Suprapubic skin (tissue), 4 donors: ENCODE measurements around the gene HBE1. TPM values are rescaled to one million over a fixed set of nuclear protein-coding genes. Genes with fewer than 3 reads are reported as not detected.

Source experiments
- DNase-seq, 2 donors: peaks; one replicate each; pipeline ENCODE4 v3.0.0-alpha.2; 2019; ENCODE audit warnings: low spot score in 2 of 2
- H3K27ac ChIP-seq: fragments of 200-600 bp; sonication (generic); one replicate; pipeline ENCODE4 v1.5.1; 2019
- H3K27me3 ChIP-seq: fragments of 200-600 bp; sonication (generic); one replicate; pipeline ENCODE4 v1.5.1; 2019
- H3K36me3 ChIP-seq: fragments of 200-600 bp; sonication (generic); one replicate; pipeline ENCODE4 v1.5.1; 2019
- H3K4me1 ChIP-seq: fragments of 200-600 bp; sonication (generic); one replicate; pipeline ENCODE4 v1.5.1; 2019
- H3K4me3 ChIP-seq: fragments of 200-600 bp; sonication (generic); one replicate; pipeline ENCODE4 v1.5.1; 2019; ENCODE audit warnings: mild to moderate bottlenecking
- H3K9me3 ChIP-seq: fragments of 200-600 bp; sonication (generic); one replicate; pipeline ENCODE4 v1.5.1; 2019
- CTCF ChIP-seq, 2 donors: fragments of 200-600 bp in 1 of 2; fragments of 450-650 bp in 1 of 2; sonication (generic) in 1 of 2; IDR thresholded peaks; one replicate each; pipeline ENCODE4 v1.5.1; 2016 to 2019; ENCODE audit warnings: antibody characterized with exemption in 2 of 2, mild to moderate bottlenecking in 1 of 2, moderate library complexity in 1 of 2
- EP300 ChIP-seq: sonication (generic); formaldehyde crosslinking; IDR thresholded peaks from one replicate; pipeline ENCODE4 v1.6.1; 2017; ENCODE audit warnings: antibody characterized with exemption
- POLR2A ChIP-seq, 2 donors: fragments of 450-650 bp; IDR thresholded peaks; one replicate each; pipeline ENCODE4 v1.6.1; 2017; ENCODE audit warnings: antibody characterized with exemption in 2 of 2, mild to moderate bottlenecking in 2 of 2, moderate library complexity in 2 of 2
- POLR2AphosphoS5 ChIP-seq, 3 donors: sonication (generic); formaldehyde crosslinking; IDR thresholded peaks; one replicate each; pipeline ENCODE4 v1.6.1; 2017; ENCODE audit warnings: antibody characterized with exemption in 3 of 3
- WGBS: methylation state at CpG from one replicate; pipeline ENCODE4 v1.1.5; 2018; 5-methylcytosine and 5-hydroxymethylcytosine counted together
- total RNA-seq, 4 donors: library from RNA; depleted of rRNA; stranded (reverse); fragments of >200 nt; gene quantifications; one replicate each; pipeline ENCODE4 v1.1.0, GENCODE V29; 2016

HBE1 gene
- total RNA-seq, 4 donors from 2014 or later = 1.9 TPM; not detected in 3

DNA sequence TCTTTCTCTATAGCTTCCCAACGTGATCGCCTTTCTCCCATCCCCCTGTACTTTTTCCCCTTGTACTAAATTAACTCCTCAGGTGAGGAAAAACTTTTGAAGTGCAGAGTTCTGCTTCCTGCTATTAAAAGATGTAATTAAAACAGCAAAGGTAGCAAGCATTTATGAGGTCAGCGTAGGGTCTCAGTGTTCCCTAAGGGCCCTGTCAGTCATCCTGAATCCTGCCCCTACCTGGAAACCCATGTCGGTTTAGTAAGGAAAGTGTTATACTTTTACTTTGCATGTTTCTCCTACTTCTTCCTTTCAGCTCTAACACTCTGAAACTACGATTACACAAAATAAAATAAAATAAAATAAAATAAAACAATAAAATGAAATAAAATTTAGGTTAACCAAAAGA is 41.6 kb downstream of the HBE1 start:
- H3K9me3 ChIP-seq = no peaks in the 10 kb centered on the region
- no peak for TF ChIP-seq POLR2AphosphoS5 (IDR thresholded peaks at IDR 0.05)
- TF ChIP-seq CTCF (IDR thresholded peaks at IDR 0.05) = no peak
- TF ChIP-seq EP300 = no peak
- no peak for TF ChIP-seq POLR2A (IDR thresholded peaks at IDR 0.05)
- no peak overlapping the region for H3K27ac ChIP-seq
- no peaks in the 10 kb centered on the region for H3K36me3 ChIP-seq
- H3K4me3 ChIP-seq = no peak overlapping the region
- H3K27me3 ChIP-seq = no peaks in the 10 kb centered on the region
- 35% methylated on average over 5 of the region's 5 CpGs for whole genome bisulfite sequencing
- H3K4me1 ChIP-seq = no peaks in the 10 kb centered on the region
- no peak for DNase-seq

DNA sequence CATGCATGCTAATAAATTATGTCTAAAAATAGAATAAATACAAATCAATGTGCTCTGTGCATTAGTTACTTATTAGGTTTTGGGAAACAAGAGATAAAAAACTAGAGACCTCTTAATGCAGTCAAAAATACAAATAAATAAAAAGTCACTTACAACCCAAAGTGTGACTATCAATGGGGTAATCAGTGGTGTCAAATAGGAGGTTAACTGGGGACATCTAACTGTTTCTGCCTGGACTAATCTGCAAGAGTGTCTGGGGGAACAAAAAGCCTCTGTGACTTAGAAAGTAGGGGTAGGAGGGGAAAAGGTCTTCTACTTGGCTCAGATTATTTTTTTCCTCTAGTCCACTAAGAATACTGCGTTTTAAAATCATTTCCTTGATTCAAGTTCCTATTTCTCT is 42.1 kb downstream of the HBE1 start:
- no peak for TF ChIP-seq CTCF (IDR thresholded peaks at IDR 0.05)
- no peak for TF ChIP-seq POLR2AphosphoS5 (IDR thresholded peaks at IDR 0.05)
- no peak for TF ChIP-seq POLR2A (IDR thresholded peaks at IDR 0.05)
- no peak for TF ChIP-seq EP300
- no peaks in the 10 kb centered on the region for H3K9me3 ChIP-seq
- H3K4me3 ChIP-seq = no peak overlapping the region
- no peak overlapping the region for H3K27ac ChIP-seq
- no peak for DNase-seq
- H3K36me3 ChIP-seq = no peaks in the 10 kb centered on the region
- no peaks in the 10 kb centered on the region for H3K4me1 ChIP-seq
- no peaks in the 10 kb centered on the region for H3K27me3 ChIP-seq
- 37% methylated on average over 1 of the region's 1 CpG for WGBS

- TF ChIP-seq CTCF (IDR thresholded peaks at IDR 0.05) = no peak
- no peak for TF ChIP-seq EP300
- TF ChIP-seq POLR2A (IDR thresholded peaks at IDR 0.05) = no peak
- no peak for TF ChIP-seq POLR2AphosphoS5 (IDR thresholded peaks at IDR 0.05)
- Histone ChIP-seq H3K36me3 (no peaks in the 10 kb centered on the region), H3K9me3 (no peaks in the 10 kb centered on the region), H3K27me3 (no peaks in the 10 kb centered on the region), H3K4me3 (no peak within 1 kb of the TSS), H3K4me1 (no peaks in the 10 kb centered on the region), H3K27ac (no peak within 1 kb of the TSS)
- 73% methylated on average over 3 of the region's 3 CpGs for WGBS
- no peak for DNase-seq
These were observed 42.9 kb downstream of the HBE1 start, which contains the start of gene HBB for GRCh38 chr11:5226732-5227310. Gene HBB (minus strand): TSS chr11:5227071. CDS start chr11:5227021, 50 bp downstream.

DNA sequence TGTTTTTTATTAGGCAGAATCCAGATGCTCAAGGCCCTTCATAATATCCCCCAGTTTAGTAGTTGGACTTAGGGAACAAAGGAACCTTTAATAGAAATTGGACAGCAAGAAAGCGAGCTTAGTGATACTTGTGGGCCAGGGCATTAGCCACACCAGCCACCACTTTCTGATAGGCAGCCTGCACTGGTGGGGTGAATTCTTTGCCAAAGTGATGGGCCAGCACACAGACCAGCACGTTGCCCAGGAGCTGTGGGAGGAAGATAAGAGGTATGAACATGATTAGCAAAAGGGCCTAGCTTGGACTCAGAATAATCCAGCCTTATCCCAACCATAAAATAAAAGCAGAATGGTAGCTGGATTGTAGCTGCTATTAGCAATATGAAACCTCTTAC is 44.3 kb downstream of the HBE1 start:
- Histone ChIP-seq H3K27ac (no peak overlapping the region), H3K36me3 (no peaks in the 10 kb centered on the region), H3K9me3 (no peaks in the 10 kb centered on the region), H3K4me1 (no peaks in the 10 kb centered on the region), H3K27me3 (no peaks in the 10 kb centered on the region), H3K4me3 (no peak overlapping the region)
- DNase-seq = no peak
- WGBS = 73% methylated on average over 2 of the region's 2 CpGs
- TF ChIP-seq POLR2AphosphoS5 (IDR thresholded peaks at IDR 0.05) = no peak
- no peak for TF ChIP-seq POLR2A (IDR thresholded peaks at IDR 0.05)
- TF ChIP-seq EP300 = no peak
- TF ChIP-seq CTCF (IDR thresholded peaks at IDR 0.05) = no peak

GRCh38 chr11:5224538-5225479 is 44.9 kb downstream of the HBE1 start:
- no peak for TF ChIP-seq CTCF (IDR thresholded peaks at IDR 0.05)
- no peak for TF ChIP-seq EP300
- TF ChIP-seq POLR2A (IDR thresholded peaks at IDR 0.05) = no peak
- no peak for TF ChIP-seq POLR2AphosphoS5 (IDR thresholded peaks at IDR 0.05)
- H3K36me3 ChIP-seq = no peaks in the 10 kb centered on the region
- H3K27me3 ChIP-seq = no peaks in the 10 kb centered on the region
- no peaks in the 10 kb centered on the region for H3K9me3 ChIP-seq
- DNase-seq = no peak
- H3K27ac ChIP-seq = no peak overlapping the region
- WGBS = 71% methylated on average over 6 of the region's 6 CpGs
- H3K4me1 ChIP-seq = no peaks in the 10 kb centered on the region
- H3K4me3 ChIP-seq = no peak overlapping the region
